ENCODE data around the gene IFNGR2.

DNA sequence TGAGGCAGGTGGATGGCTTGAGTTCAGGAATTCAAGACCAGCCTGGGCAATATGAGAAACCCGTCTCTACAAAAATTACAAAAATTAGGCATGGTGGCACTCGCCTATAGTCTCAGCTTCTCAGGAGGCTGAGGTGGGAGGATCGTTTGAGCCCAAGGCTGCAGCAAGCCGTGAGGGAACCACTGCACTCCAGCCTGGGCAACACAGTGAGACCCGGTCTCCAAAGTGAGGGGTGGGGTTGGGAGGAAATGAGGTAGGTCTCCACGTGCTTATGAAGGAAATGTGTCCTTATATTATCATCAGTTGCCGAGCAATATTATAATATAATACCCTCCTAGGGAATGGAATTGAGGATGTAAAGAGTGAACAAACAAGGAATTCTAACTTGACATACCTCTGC is 73.9 kb downstream of the IFNGR2 start:
- TF ChIP-seq PPARA (CRISPR knock-in tag; IDR thresholded peaks at IDR 0.05; ENCODE audit: borderline replicate concordance): no peak
- TF ChIP-seq, protein P1, sequence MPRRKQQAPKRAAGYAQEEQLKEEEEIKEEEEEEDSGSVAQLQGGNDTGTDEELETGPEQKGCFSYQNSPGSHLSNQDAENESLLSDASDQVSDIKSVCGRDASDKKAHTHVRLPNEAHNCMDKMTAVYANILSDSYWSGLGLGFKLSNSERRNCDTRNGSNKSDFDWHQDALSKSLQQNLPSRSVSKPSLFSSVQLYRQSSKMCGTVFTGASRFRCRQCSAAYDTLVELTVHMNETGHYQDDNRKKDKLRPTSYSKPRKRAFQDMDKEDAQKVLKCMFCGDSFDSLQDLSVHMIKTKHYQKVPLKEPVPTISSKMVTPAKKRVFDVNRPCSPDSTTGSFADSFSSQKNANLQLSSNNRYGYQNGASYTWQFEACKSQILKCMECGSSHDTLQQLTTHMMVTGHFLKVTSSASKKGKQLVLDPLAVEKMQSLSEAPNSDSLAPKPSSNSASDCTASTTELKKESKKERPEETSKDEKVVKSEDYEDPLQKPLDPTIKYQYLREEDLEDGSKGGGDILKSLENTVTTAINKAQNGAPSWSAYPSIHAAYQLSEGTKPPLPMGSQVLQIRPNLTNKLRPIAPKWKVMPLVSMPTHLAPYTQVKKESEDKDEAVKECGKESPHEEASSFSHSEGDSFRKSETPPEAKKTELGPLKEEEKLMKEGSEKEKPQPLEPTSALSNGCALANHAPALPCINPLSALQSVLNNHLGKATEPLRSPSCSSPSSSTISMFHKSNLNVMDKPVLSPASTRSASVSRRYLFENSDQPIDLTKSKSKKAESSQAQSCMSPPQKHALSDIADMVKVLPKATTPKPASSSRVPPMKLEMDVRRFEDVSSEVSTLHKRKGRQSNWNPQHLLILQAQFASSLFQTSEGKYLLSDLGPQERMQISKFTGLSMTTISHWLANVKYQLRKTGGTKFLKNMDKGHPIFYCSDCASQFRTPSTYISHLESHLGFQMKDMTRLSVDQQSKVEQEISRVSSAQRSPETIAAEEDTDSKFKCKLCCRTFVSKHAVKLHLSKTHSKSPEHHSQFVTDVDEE (CRISPR knock-in tag; IDR thresholded peaks at IDR 0.05): no peak
- TF ChIP-seq, protein P2, sequence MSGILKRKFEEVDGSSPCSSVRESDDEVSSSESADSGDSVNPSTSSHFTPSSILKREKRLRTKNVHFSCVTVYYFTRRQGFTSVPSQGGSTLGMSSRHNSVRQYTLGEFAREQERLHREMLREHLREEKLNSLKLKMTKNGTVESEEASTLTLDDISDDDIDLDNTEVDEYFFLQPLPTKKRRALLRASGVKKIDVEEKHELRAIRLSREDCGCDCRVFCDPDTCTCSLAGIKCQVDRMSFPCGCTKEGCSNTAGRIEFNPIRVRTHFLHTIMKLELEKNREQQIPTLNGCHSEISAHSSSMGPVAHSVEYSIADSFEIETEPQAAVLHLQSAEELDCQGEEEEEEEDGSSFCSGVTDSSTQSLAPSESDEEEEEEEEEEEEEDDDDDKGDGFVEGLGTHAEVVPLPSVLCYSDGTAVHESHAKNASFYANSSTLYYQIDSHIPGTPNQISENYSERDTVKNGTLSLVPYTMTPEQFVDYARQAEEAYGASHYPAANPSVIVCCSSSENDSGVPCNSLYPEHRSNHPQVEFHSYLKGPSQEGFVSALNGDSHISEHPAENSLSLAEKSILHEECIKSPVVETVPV (CRISPR knock-in tag; IDR thresholded peaks at IDR 0.05): no peak
- TF ChIP-seq CSDC2 (CRISPR knock-in tag; IDR thresholded peaks at IDR 0.05): no peak
- TF ChIP-seq, protein P3, sequence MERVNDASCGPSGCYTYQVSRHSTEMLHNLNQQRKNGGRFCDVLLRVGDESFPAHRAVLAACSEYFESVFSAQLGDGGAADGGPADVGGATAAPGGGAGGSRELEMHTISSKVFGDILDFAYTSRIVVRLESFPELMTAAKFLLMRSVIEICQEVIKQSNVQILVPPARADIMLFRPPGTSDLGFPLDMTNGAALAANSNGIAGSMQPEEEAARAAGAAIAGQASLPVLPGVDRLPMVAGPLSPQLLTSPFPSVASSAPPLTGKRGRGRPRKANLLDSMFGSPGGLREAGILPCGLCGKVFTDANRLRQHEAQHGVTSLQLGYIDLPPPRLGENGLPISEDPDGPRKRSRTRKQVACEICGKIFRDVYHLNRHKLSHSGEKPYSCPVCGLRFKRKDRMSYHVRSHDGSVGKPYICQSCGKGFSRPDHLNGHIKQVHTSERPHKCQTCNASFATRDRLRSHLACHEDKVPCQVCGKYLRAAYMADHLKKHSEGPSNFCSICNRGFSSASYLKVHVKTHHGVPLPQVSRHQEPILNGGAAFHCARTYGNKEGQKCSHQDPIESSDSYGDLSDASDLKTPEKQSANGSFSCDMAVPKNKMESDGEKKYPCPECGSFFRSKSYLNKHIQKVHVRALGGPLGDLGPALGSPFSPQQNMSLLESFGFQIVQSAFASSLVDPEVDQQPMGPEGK (CRISPR knock-in tag; IDR thresholded peaks at IDR 0.05; ENCODE audit: borderline replicate concordance): no peak
- no peak for TF ChIP-seq BACH2 (CRISPR knock-in tag; IDR thresholded peaks at IDR 0.05; ENCODE audit: borderline replicate concordance)
